Activated CD4-positive, alpha-beta T cell treated with anti-CD3 and anti-CD28 coated beads, Interleukin-2, amount 50 U/mL, for 4 hours (primary cell): ENCODE measurements around the gene PSMB2.
"Not testable (repeated sequence)": the region's sequence is repeated elsewhere in the genome, so short reads cannot be mapped to it uniquely, and the experiment has no call there.

ENCODE experiments used
- DNase-seq, 2 experiments: peaks; one replicate each; pipeline ENCODE4 v3.0.0-alpha.2; 2020

The PSMB2 gene

DNA sequence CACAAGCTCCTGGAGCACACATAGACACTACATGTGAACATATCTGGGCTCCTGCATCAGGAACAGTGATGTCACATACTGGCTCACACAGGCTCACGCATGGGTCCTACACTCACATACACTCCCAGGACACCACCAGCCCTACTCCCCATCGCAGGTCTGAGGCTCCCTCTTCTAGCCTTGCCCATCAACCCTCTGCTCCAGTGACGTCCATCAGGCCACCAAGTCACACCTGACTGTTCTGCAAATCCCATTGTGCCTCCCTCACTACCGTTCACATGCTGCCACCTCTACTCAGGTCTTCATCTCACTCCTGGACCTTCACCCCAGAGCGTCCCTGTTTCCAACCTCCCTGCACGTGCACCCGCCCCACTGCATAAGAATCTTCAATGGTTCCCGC lies 50.1 kb downstream of the PSMB2 start:
- DNase-seq = no peak

GRCh38 chr1:35590476-35591040 lies 50.8 kb downstream of the PSMB2 start:
- no peak for DNase-seq

- no peak for DNase-seq
Observed at GRCh38 chr1:35589516-35590427, 51.6 kb downstream of the PSMB2 start.

GRCh38 chr1:35588197-35588910 lies 53.0 kb downstream of the PSMB2 start:
- DNase-seq = no peak

- no peak for DNase-seq
Observed at GRCh38 chr1:35587736-35588135, 53.6 kb downstream of the PSMB2 start.

- DNase-seq = no peak
Observed at GRCh38 chr1:35586808-35587207, 54.5 kb downstream of the PSMB2 start.

- not testable (repeated sequence) for DNase-seq
Observed at GRCh38 chr1:35585805-35586204, 55.5 kb downstream of the PSMB2 start.

- DNase-seq = no peak
Observed at GRCh38 chr1:35585281-35585680, 56.0 kb downstream of the PSMB2 start.

- not testable (repeated sequence) for DNase-seq
Observed at GRCh38 chr1:35581621-35582020, 59.7 kb downstream of the PSMB2 start.

DNA sequence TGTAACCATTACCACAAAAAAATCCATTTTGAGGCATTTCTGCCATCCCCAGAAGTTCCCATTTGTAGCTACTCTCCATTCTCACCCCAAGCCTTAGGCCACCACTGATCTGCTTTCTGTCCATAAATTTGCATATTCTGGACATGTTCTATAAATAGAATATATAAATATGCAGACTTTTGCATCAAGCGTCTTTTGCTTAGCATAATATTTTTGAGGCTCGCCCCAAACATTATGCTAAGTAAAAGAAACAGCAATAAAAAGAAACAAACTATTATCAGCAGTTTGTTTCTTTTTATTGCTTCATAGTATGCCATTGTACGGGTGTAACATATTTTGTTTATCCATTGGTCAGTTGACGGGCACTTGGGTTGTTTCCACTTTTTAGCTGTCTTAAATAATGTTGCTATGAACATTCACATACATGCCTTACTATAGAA lies 60.4 kb downstream of the PSMB2 start:
- no peak for DNase-seq

GRCh38 chr1:35577071-35577998 lies 64.0 kb downstream of the PSMB2 start:
- peak; percentile 30 to 36 for DNase-seq

DNA sequence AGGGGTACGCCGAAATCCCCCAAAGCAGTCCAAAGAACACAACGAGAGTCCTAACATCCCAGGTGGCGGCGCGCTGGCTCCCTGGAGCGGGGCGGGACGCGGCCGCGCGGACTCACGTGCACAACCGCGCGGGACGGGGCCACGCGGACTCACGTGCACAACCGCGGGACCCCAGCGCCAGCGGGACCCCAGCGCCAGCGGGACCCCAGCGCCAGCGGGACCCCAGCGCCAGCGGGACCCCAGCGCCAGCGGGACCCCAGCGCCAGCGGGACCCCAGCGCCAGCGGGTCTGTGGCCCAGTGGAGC lies 64.6 kb downstream of the PSMB2 start:
- not testable (repeated sequence) for DNase-seq

DNA sequence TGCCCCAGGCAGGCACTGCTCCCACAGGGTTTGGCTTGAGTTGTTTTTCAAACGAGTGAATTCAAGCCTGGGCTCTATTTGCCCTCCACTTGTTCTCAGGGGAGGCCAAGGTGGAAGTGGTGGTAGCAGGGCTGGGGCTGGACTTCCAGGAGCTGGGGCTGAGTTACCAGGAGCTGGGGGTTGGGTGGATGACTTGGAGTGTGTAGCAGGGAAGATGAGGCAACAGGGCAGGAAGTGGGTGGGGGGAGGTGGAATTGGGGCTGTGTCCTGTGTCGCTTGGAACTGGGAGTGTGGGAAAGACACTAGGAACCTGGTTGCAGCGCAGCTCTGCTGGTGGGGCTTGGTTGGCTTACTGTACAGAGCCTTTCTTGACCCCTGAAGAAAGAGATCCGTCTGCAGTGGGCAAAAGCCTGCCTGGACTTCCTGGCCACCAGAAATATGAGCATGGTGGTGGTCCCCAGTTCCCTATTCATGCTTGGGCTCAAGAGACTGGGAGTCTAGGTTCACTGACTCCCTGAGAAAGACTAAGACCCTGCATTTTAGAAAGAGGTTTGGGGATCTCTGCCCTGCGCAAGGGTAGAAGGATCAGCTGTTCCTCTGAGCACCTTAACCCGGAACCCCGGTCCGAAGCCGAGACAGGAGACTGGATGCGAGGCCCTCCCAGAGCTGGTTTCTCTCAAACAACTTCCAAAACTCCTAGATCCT lies 65.1 kb downstream of the PSMB2 start:
- no peak for DNase-seq

- no peak for DNase-seq
Observed at GRCh38 chr1:35575416-35575958, 65.8 kb downstream of the PSMB2 start.

DNA sequence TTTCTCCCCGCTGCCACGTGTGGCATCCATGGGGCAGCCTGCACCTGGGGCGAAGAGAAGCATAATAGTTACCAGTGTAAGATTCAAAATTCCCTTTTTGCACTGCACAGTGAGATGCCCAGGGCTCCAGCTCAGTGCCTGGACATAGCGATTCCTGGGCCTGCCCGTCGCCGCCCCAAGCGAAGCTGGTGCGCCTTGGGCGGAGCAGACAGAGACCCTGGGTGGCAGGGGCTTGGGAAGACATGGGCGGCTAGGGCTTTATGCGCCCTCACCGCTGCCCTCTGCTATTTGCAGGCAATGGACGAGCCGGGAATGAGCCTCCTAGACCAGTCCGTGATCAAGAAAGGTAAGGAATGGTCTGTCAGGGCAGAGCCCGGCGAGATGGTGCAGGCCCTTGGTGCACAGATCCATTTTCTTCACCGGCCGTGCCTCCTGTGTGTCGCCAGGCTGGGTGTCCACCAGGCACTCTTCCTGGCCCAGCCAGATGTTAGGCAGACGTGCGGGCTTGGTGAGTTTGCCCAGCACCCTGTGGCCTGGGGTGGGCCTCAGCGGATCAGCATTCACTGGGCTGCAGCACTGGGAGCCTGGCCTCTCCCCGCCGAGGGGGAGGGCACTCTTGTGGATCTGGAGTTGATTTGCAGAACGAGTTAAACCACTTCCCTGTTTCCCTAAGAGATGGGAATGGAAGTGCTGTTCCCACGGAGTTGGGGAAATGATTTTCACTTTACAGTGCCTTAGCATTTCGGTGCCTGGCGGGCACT lies 66.5 kb downstream of the PSMB2 start:
- no peak for DNase-seq

GRCh38 chr1:35574125-35574654 lies 67.1 kb downstream of the PSMB2 start:
- DNase-seq = no peak

GRCh38 chr1:35573198-35574124 lies 67.9 kb downstream of the PSMB2 start, which contains the start of gene TFAP2E:
Gene TFAP2E, plus strand, starts transcription at chr1:35573314. Its CDS starts 264 bp downstream, at chr1:35573578.
- no peak for DNase-seq

DNA sequence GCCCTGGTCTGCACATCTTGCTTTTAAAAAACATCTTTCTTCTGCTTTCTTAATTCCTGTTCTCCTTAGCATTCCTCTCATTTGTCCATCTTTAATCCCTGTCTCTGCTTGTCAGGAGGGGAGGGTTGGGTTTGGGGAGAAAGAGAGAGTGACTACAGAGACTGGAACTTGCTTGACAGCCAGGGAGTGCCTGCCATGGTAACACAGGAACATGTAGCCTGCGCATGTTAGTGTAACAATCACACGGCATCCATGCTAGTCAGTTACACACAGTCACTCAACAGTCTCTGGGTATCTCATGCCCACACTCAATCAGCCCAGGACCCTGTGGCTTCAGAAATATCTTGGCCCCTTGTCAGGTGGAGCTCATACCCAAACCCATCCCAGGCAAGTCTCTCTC lies 69.0 kb downstream of the PSMB2 start:
- DNase-seq = no peak

DNA sequence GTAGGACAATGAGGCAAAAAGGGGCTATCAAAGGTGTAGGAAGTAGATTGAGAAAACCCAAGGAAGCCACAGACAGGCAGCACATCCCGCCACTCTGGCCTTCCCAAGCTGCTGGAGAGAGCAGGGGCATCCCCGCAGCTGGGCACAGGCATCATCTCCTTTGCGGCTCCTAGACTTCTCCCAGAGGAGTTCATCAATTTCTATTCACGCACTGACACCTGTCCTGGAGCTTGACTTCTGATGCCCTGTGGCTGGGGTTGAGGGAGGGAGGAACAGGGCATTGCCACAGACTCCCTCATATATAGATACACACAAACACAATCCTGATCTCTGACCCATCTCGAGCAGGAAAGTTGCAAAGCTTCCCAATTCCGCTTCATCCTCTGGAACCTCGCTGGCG lies 70.1 kb downstream of the PSMB2 start:
- DNase-seq = no peak
